NCI-H1417 (cell line): Measurements from ENCODE around the gene FAM219B.
"Not testable (repeated sequence)": the region's sequence is repeated elsewhere in the genome, so short reads cannot be mapped to it uniquely, and the experiment has no call there.

ENCODE experiments used
- DNase-seq, 3 experiments: peaks; one replicate each; lab custom pipeline; 2025; lab: John Stamatoyannopoulos, UW

The FAM219B gene

GRCh38 chr15:74903676-74904075, 3.0 kb downstream of the FAM219B start:
- no peak for DNase-seq

- DNase-seq, result no peak
Observed at GRCh38 chr15:74902295-74903075, 4.2 kb downstream of the FAM219B start.

GRCh38 chr15:74901612-74902063, 5.0 kb downstream of the FAM219B start:
- peak; percentile 31 to 63 (median 41) for DNase-seq

- no peak for DNase-seq
Observed at GRCh38 chr15:74897300-74897701, 9.3 kb downstream of the FAM219B start.

GRCh38 chr15:74896316-74896715, 10.3 kb downstream of the FAM219B start:
- DNase-seq, result no peak

- DNase-seq, result no peak
Observed at GRCh38 chr15:74895830-74896229, 10.8 kb downstream of the FAM219B start.

- not testable (repeated sequence) for DNase-seq
Observed at GRCh38 chr15:74894383-74894782, 12.3 kb downstream of the FAM219B start.

- no peak for DNase-seq
Observed at GRCh38 chr15:74893627-74894026, 13.0 kb downstream of the FAM219B start.

- no peak for DNase-seq
Observed at GRCh38 chr15:74892931-74893330, 13.7 kb downstream of the FAM219B start.

- no peak for DNase-seq
Observed at GRCh38 chr15:74892313-74892712, 14.3 kb downstream of the FAM219B start.

- no peak for DNase-seq
Observed at GRCh38 chr15:74891469-74891868, 15.2 kb downstream of the FAM219B start.

- no peak for DNase-seq
Observed at GRCh38 chr15:74890665-74890960, 16.0 kb downstream of the FAM219B start.

GRCh38 chr15:74889883-74890664, 16.6 kb downstream of the FAM219B start, which contains the start of gene MPI:
Gene MPI (plus strand): TSS chr15:74890042. CDS start chr15:74890074, 32 bp downstream.
- DNase-seq, result peak; percentile 79 to 92 (median 89)

GRCh38 chr15:74889390-74889882, 17.2 kb downstream of the FAM219B start:
- peak in 1 of 3 experiments; percentile 86 for DNase-seq

- no peak for DNase-seq
Observed at GRCh38 chr15:74888716-74889115, 17.9 kb downstream of the FAM219B start.

GRCh38 chr15:74887537-74888193, 19.0 kb downstream of the FAM219B start:
- DNase-seq, result not testable (repeated sequence)

- DNase-seq, result no peak
Observed at GRCh38 chr15:74885461-74885860, 21.2 kb downstream of the FAM219B start.

- no peak for DNase-seq
Observed at GRCh38 chr15:74884428-74885223, 22.0 kb downstream of the FAM219B start.

- peak in 1 of 3 experiments; percentile 8 for DNase-seq
Observed at GRCh38 chr15:74882528-74882927, 24.1 kb downstream of the FAM219B start.

GRCh38 chr15:74878273-74878672, 28.4 kb downstream of the FAM219B start:
- DNase-seq, result no peak

GRCh38 chr15:74873756-74874424, 32.8 kb downstream of the FAM219B start:
- peak in 2 of 3 experiments; percentile 75 to 77 for DNase-seq
